ENCODE results near the gene TTC13. TPM values are rescaled to one million over a fixed set of nuclear protein-coding genes. Genes with fewer than 3 reads are reported as not detected.

TTC13 gene
- total and polyA plus RNA-seq, 7 donors, result 3.0 to 19.7 (median 13.6) TPM

DNA sequence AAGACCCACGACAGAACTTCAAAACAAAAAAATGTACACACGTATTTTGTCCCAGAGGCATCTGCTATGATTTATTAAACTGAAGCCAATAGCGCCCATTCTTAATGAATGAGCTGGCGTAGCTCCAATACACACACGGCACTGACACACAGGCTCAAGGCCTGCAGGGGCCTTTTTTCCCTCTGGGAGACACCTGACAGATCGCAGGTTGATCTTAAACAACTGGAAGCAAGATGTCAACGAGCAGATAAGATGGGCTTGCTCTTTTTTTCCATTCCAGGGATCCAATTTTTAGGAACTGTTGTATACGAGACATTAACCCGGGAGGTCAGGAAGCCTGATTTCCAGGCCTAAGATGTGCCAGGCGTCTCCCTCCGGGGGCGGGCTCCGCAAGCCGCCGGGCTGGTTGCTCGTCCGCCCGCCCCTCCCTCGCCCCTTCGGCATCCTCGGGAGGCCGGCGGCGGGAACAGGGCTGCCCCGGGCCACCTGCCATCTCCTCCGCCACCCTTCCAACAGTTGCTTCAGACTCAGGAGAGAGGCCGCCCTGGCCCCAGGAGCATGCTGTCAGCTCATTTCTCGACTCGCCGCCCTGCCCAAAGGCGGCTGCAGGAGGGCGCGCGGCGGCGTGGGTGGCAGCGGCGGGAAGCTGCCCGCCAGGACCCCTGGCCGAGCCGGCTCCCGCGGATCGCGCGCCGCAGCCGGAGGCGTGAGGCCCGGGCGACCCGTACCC, 735 bp downstream of the TTC13 start:
- H3K36me3 ChIP-seq, result peaks cover 0 to 22% (median 0%) of the 10 kb centered on the region in 4 donors
- peak overlapping the region; percentile 71 to 83 (median 80) for H3K27ac ChIP-seq
- H3K4me1 ChIP-seq, result peaks cover 0 to 27% (median 17%) of the 10 kb centered on the region in 4 donors
- H3K4me3 ChIP-seq, result peak overlapping the region; percentile 65 to 95 (median 90)
- no peak for DNase-seq
- intact Hi-C loops (cut with DNase I), result loop anchor here (1.0 to 10.0 kb wide), 4 partner anchors 108 to 335 kb away; partner anchors contain the start of genes COG2 and GNPAT
- TF ChIP-seq, protein P1, sequence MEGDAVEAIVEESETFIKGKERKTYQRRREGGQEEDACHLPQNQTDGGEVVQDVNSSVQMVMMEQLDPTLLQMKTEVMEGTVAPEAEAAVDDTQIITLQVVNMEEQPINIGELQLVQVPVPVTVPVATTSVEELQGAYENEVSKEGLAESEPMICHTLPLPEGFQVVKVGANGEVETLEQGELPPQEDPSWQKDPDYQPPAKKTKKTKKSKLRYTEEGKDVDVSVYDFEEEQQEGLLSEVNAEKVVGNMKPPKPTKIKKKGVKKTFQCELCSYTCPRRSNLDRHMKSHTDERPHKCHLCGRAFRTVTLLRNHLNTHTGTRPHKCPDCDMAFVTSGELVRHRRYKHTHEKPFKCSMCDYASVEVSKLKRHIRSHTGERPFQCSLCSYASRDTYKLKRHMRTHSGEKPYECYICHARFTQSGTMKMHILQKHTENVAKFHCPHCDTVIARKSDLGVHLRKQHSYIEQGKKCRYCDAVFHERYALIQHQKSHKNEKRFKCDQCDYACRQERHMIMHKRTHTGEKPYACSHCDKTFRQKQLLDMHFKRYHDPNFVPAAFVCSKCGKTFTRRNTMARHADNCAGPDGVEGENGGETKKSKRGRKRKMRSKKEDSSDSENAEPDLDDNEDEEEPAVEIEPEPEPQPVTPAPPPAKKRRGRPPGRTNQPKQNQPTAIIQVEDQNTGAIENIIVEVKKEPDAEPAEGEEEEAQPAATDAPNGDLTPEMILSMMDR (IDR thresholded peaks at IDR 0.05), result no peak
- no peak for TF ChIP-seq POLR2A (IDR thresholded peaks at IDR 0.05)
- TF ChIP-seq EP300 (IDR thresholded peaks at IDR 0.05), result no peak
- TF ChIP-seq POLR2AphosphoS5 (IDR thresholded peaks at IDR 0.05), result no peak
- no peaks in the 10 kb centered on the region for H3K9me3 ChIP-seq
- 1% methylated on average over 52 of the region's 52 CpGs for WGBS, 2 donors
- no peaks in the 10 kb centered on the region for H3K27me3 ChIP-seq

DNA sequence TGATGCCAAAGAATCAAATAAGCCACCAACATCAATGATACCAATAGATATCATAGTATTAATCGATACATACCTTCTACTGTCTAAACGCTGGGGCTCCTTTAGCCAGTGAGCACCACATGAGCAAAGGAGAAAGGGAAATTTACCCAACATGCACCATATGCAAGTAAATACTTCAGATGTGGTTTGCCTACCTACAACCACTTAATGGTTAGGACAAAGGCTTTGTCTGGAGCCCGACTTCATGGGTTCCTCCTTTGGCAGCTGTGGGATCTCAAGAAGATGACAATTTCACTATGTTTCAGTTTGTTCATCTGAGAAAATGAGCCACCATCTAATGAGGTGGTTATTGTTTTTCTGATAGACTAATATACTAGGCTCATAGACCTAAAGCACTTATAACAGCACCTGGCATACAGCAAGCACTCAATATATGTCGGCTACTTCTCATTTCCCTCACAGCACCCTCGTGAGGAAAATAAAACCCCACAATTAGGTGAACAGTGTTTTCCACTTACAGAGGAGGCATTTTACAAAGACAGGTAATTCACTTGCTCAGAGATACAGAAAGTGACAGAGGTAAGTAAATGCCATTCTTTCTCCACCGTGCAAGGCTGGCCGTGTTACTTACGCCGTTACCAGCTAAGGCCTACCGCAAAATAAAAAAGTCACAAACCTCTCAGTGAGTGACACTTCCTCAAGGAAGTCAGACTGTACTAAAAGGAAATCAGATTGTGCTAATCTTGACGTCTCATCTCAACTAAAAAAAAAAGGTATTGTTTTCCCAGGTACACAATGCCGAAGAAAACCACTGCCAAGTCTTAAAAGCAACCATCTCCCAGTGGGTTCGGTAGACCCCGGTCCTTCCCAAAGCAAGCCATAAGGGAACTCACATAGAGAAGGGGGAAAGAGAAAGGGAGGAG, 1.6 kb downstream of the TTC13 start:
- Histone ChIP-seq H3K27ac (peak overlapping the region in 3 of 4 donors; percentile 78 to 83 (median 81)), H3K9me3 (no peaks in the 10 kb centered on the region), H3K27me3 (no peaks in the 10 kb centered on the region), H3K4me3 (peak overlapping the region in 3 of 4 donors; percentile 65 to 91 (median 90)), H3K36me3 (peaks cover 0 to 17% (median 0%) of the 10 kb centered on the region in 4 donors), H3K4me1 (peaks cover 0 to 27% (median 17%) of the 10 kb centered on the region in 4 donors)
- intact Hi-C loops (cut with DNase I), result loop anchor here (5.0 to 10.0 kb wide), 2 partner anchors 180 to 268 kb away; partner anchors contain the start of gene GNPAT
- no peak for DNase-seq
- TF ChIP-seq, protein P1 (IDR thresholded peaks at IDR 0.05), result no peak
- TF ChIP-seq EP300 (IDR thresholded peaks at IDR 0.05) (no peak), POLR2A (IDR thresholded peaks at IDR 0.05) (no peak), POLR2AphosphoS5 (IDR thresholded peaks at IDR 0.05) (no peak)
- 32 to 35% methylated on average over 14 of the region's 14 CpGs for WGBS, 2 donors

DNA sequence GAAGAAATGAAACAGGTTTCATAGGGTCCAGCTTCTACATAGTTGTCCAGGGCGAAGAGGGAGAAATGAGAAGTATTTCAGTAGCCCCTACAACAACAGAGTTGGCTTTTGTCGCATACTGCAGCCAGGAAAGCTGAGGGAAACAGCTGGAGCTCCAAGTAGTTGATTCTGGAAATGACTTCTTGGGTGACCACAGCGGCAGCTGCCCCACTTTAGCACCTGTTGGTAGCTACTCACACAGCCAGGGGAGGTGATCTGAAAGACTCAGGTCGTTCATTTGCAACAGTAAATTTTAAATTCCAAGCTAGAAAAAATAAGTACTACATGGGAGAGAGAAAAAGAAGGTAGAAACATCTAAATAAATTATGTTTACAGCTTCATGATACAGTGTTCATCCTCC, 2.3 kb downstream of the TTC13 start:
- intact Hi-C loops (cut with DNase I), result loop anchor here (5.0 to 10.0 kb wide), 2 partner anchors 179 to 268 kb away; partner anchors contain the start of gene GNPAT
- H3K4me3 ChIP-seq, result no peak overlapping the region
- H3K27ac ChIP-seq, result no peak overlapping the region
- DNase-seq, result no peak
- peaks cover 0 to 27% (median 17%) of the 10 kb centered on the region in 4 donors for H3K4me1 ChIP-seq
- peaks cover 0 to 10% (median 0%) of the 10 kb centered on the region in 4 donors for H3K36me3 ChIP-seq
- 87 to 89% methylated on average over 4 of the region's 4 CpGs for WGBS, 2 donors
- TF ChIP-seq POLR2AphosphoS5 (IDR thresholded peaks at IDR 0.05) (no peak), POLR2A (IDR thresholded peaks at IDR 0.05) (no peak), EP300 (IDR thresholded peaks at IDR 0.05) (no peak)
- TF ChIP-seq, protein P1 (IDR thresholded peaks at IDR 0.05), result no peak
- H3K27me3 ChIP-seq, result no peaks in the 10 kb centered on the region
- no peaks in the 10 kb centered on the region for H3K9me3 ChIP-seq

- peaks cover 0 to 8% (median 0%) of the 10 kb centered on the region in 4 donors for H3K36me3 ChIP-seq
- 91 to 95% methylated on average over 3 of the region's 3 CpGs for WGBS, 2 donors
- intact Hi-C loops (cut with DNase I), result loop anchor here (5.0 to 10.0 kb wide), 2 partner anchors 178 to 269 kb away; partner anchors contain the start of gene GNPAT
- no peak for TF ChIP-seq POLR2A (IDR thresholded peaks at IDR 0.05)
- no peak for TF ChIP-seq EP300 (IDR thresholded peaks at IDR 0.05)
- TF ChIP-seq, protein P1 (IDR thresholded peaks at IDR 0.05), result no peak
- TF ChIP-seq POLR2AphosphoS5 (IDR thresholded peaks at IDR 0.05), result no peak
- no peak overlapping the region for H3K4me3 ChIP-seq
- H3K27me3 ChIP-seq, result no peaks in the 10 kb centered on the region
- DNase-seq, result no peak
- no peaks in the 10 kb centered on the region for H3K9me3 ChIP-seq
- no peak overlapping the region for H3K27ac ChIP-seq
- peaks cover 0 to 27% (median 17%) of the 10 kb centered on the region in 4 donors for H3K4me1 ChIP-seq
These were observed 3.0 kb downstream of the TTC13 start for GRCh38 chr1:230975636-230976035.

Measured in sigmoid colon (tissue), 7 donors.